Left renal cortex interstitium (tissue), 4 donors: ENCODE measurements around the gene DRC3. TPM values are rescaled to one million over a fixed set of nuclear protein-coding genes. Genes with fewer than 3 reads are reported as not detected.

Experiments used
- DNase-seq, 4 donors: peaks; one replicate each; pipeline ENCODE4 v3.0.0-alpha.2; 2013; ENCODE audit warnings: low read depth in 4 of 4, low spot score in 2 of 4, missing footprints in 1 of 4
- polyA plus RNA-seq, 4 donors: library from polyadenylated mRNA; unstranded; fragments of 120-200 nt; gene quantifications; one replicate each; pipeline ENCODE4 v1.2.1, GENCODE V29; 2013; ENCODE audit not compliant: insufficient read length in 4 of 4

DRC3 gene
- polyA plus RNA-seq, 4 donors, result 11.2 to 25.9 (median 16.3) TPM

DNA sequence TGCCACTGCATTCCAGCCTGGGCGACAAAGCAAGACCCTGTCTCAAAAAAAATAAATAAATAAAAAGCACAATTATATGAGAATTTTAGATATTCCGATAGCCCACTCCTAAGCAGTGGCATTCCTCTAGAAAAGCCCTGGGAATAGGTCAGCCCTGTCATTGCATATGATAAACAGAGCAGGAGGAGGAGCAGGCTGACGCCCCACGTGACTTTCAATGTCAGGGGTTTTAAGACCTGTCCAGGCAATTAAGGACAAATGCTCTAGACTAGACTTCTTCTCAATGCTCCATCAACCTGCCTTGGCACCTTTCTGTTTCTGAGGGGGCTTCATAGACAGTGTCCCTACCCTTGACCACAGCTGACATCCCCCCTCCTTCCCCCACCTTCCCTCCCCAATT, 8.0 kb upstream of the DRC3 start:
- no peak for DNase-seq

DNA sequence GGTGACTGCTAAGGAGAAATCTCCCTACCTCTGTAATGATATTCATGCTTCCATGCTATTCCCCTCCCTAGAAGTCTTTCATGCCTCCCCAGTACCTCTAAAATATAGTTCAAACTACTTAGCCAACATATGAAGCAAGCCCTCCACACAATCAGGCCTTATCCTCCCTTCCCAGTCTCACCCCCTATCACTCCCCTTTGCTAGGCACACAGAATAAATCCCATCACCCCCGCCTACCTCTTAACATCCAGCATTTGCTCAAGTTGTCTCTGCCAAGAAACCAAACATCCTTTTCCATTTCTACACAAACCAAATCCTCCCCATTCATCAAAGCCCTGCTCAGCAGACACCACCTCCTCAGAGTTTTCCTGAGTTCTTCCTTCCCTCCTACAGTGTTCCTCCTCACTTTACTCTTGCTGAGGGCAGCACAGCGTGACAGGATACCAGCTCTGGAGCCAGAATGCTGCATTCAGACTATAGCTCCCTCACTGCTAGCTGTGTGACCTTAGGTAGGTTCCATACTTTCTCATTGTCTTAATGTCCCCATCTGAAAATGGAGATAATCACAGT, 7.4 kb upstream of the DRC3 start:
- no peak for DNase-seq

DNA sequence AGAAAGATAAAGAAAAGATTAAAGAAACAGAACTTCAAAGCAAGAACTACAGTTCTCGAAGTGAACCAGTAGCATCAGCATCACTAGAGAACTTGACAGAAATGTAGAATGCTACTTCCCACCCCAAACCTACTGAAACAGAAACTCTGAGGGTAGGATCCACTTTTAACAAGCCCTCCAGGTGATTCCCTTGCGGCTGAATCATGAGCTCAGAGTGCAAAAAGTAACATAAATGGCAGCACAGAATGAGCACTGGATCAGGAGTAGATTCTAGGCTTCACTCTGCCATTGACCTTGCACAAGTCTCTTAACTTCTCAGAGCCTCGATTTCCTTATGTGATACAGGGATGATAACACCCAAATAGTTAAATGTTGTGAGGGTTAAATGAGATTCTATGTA, 6.3 kb upstream of the DRC3 start:
- DNase-seq, result no peak

DNA sequence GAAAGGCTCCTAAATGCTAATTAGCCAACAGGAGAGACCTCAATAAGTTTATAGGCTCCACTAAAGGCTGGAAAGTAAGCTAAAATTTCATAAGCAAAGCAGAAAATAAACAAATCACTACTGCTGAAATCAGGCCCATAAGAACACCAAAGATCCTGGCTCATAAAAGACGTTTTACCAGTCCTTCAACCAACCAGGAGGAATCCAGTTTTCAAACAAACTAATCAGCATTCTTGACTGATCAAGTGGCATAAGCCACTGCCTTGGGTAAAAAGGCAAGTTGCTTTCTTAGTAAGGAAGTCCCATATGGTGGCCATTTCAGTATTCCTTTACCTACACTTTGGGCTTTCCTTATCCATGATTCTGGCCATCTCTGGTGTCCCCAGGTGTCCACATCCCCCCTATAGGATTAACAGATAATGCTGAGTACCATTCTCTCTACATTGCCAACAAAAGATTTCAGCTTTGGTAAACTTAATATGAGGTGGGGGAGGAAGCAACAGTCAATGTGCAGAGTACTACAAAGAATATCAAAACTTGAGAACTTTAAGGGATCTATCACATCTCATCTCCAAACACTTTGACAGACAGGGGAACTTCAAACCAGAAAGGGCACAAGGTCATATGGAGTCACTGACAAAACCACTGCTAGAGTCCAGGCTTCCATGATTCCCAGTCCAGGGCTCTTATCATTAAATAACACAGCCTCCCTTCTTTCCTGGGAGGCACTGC, 1.8 kb upstream of the DRC3 start:
- no peak for DNase-seq

DNA sequence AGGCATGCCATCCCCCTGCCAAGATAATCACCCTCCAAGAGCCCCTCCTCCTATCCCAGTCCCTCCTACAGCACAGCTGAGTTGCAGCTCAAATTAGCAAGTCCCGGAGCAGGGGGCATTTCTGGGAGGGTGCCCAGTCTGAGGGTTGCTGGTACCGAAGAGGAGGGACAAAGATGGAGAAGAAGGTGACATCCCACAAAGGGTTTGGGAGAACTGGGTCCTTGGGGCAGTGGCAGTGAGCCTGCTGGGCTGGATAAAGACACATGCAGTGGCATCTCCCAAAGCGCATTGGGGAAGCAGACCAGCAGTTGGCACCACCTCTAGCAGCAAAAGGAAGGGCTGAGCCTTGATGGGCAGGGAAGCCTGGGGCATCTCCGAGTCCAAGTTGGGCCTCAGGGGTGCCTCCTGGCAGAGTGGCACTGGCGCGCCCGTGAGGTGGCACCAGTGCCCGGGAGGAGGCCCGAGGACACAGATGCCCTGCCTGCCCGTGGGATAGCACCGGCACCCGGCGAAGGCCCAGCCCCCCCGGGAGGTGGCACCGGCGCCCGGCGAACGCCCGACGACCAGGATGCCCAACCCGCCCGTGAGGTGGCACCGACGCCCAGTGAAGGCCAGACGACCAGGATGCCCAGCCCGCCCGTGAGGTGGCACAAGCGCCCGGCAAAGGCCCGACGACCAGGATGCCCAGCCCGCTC, 1.1 kb upstream of the DRC3 start:
- DNase-seq, result no peak

DNA sequence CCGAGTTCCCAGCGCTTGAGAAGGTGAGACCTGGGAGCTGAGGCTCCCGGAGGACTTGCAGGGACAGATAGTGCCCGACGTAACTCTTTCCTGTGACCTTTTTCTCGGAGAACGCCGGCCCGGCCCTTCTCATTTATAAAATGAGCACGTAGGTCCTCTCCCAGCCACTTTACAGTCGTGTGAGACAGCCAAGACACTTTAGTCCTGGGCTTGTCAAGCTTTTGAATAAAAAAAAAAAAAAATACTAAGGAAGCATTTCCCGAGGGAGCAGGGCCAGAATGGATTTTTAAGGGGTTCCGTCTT, 241 bp downstream of the DRC3 start:
- no peak for DNase-seq

DNA sequence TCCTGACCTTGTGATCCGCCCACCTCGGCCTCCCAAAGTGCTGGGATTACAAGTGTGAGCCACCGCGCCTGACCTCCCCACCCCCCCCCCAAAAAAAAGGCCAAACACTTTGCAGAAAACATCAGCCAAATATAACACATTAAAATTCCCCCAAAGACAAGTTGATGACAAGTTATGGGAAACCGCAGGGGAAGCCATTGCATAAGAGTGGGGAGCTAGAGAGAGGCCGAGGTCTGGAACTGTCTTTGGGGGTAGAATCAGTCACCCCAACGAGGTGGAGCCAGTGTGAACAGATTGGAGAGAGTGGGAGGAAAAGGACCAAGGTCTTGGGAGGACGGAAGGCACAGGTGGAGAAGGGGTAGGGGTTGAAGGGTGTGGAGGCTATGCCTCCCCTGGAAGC, 2.8 kb downstream of the DRC3 start:
- DNase-seq, result no peak

DNA sequence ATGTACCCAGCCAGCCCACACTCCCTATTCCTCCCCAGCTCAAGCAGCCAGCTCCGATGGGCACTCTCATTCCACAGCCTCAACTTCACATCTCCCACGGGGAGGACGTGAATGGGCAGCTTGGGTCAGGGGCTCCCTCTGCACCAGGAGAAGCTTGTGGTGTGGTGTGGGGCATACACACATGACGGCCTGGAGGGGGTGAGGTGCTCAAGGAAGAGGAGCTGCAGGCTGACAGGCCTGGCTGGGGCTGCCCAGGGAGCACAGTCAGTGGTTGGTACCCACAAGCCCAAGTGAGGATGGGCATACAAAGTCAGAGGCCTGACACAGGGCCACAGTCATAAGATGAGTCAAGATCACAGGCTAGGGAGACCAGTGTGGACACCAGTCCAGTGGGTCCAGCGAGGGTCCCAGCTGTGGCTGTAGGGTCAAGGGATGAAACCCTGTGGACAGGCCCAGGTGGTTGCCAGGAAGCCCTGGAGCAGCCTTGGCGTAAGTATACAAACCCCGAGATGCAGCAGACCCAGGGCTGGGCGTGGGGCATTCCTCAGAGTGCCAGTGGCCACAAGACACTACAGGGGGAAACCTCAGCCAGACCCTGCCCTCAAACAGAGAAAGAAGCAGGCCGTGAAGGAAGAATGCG, 4.4 kb downstream of the DRC3 start:
- no peak for DNase-seq

DNA sequence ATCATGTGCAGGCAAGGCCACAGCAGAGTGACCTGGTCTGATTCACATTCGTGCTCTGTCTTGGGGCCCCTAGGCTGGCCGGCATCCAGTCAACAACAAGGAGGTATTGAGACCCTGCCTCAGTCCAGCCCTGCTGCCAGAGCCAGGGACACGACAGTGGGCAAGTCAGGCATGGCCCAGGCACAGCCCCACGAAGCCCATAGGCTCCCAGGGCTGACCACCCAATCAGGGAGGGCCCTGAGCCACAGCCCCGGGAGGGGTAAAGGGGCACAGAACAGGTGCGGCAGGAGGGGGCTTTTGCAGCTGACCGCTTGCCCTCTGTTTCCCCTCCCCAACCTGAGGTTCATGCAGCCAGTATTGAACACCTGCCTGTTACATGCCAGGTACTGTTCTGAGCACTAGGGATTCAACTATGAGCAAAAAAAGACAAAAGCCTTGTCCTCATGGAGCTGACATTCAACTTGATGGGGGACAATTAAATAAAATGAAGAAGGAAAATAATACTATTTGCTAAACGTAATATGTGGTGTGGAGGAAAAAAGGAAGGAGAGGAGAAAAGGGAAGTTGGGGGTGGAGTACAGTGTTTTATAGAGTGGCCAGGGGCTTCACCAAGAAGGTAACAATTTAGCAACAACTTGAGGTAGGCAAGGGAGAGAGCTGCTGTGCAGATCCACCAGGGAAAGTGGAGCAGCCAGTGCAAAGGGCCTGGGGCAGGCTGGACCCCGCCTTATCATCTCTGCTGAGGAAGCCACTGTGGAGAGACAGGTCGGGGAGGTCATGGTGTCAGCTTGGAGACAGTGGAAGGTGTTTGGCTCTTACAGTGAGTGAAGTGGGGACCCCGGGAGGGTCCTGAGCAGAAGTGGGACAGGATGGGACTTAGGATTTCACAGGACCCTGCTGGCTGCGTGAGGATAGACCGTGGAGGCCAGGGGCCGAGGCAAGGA, 6.1 kb downstream of the DRC3 start:
- no peak for DNase-seq

DNA sequence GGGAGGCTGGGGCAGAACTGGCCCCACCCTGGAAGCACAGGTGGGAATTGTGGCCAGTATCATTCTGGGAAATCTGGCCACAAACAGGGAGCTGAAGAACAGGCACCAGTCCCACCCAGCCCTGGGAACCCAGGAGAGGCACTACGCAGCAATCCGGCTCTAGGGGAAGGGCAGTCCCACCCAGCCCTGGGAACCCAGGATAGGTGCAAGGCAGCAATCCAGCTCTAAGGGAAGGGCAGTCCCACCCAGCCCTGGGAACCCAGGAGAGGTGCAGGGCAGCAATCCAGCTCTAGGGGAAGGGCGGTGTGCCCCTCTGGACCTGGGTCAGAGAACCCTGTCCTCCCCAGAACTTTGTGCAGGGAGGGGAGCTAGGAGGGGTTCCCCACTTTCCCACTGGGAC, 7.1 kb downstream of the DRC3 start:
- DNase-seq, result no peak

DNA sequence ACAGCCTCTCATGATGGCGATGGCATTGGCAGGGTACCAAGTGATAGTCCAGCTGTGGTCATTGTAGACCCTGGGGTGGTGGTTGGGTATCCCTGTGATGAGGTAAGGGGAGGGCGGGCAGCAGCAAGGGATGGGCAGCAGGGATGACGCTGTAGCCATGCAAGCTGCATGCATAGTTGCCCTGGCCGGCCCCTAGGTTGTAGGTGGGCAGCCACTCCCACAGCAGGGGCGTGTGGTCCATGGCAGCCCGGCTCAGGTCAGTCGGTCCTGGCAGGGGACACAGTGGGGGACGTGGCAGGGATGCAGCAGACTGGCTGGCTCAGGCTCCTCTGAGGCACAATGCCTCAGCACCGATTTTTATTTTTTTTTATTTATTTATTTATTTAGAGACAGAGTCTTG, 8.7 kb downstream of the DRC3 start:
- DNase-seq, result no peak

DNA sequence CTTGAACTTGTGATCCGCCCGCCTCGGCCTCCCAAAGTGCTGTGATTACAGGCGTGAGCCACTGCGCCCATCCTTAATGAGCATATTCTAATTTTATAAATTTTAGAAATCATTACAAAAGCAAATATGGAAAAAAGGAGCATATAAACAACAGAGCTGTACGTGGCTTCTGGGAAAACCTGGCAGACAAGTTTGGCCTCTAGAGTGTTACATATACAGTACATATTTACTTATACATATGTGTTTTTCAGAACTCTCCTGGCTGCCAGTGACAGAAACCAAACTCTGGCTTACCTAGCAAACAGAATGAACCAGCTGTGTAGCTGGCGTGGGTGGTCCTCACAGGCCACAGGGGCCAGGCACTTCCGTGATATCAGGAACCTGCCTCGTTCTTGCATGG, 10.1 kb downstream of the DRC3 start:
- DNase-seq, result no peak

DNA sequence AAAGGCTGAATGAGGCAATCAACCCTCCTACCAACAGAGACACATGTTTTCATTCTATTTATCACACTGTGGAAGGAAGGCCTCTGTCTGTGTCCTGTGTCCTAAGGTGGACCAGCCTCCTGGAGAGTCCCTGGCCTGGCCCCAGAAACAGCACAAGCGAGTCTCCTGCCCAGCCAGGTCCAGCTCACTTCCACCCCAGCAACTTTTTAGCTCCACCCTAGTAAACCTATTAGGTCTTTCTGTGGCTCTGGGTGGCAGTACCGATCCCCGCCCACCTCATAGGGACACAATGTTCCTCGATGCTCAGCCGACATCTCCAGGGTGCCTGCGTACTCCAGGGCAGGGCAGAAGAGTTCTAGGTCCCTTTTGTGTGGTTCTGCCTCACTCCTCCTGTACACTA, 10.7 kb downstream of the DRC3 start:
- no peak for DNase-seq

DNA sequence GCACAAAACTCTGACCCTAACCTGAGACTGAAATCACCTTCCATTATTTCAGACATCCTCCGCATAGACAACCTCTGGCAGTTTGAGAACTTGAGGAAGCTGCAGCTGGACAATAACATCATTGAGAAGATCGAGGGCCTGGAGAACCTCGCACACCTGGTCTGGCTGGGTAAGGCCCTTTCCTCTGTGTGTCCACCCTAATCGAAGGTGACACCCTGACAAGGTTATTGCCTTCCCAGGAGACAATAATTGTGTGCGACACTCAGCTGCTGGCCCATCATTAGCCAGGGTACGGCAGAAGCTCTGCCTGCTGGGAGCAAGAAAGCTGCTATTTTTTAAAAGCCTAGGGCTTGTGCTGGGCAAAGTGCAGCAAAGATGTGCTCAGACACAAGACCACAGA, 11.1 kb downstream of the DRC3 start:
- no peak for DNase-seq

DNA sequence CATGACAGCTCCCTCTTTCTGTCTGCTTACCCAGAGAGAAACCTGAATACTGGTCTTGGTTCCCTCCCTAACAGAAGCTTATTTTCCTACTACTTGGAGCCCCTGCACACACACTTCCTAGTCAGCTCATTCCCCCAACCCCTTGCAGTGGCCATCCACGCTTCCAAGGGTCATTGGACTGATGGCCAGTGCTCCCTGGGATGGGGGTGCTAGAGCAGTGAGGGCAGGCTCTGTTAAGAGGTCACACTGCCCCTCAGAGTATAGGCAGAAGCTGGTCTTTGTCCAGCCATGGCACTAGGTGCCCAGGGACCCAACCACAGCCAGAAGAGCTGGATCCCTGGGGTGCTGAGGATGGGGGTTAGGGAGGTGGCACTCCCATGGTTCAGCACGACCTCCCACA, 12.5 kb downstream of the DRC3 start:
- DNase-seq, result no peak

DNA sequence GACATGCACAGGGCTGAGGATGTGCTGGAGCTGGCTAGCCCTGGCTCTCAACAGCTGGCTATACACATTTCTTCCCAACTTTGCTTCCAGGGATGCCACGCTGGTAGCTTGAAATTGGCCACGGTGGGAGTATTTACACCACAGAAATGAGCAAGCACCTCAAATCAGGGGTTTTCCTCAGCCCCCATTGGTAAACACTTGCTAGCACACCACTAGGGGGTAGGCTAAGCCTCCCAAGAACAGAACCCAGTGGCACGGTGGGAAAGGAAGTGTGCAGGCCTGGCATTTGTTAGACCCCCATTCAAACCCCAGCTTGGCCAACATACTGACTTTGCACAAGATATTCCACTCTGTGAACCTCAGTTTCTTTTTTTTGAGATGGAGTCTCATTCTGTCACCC, 12.9 kb downstream of the DRC3 start:
- DNase-seq, result no peak

DNA sequence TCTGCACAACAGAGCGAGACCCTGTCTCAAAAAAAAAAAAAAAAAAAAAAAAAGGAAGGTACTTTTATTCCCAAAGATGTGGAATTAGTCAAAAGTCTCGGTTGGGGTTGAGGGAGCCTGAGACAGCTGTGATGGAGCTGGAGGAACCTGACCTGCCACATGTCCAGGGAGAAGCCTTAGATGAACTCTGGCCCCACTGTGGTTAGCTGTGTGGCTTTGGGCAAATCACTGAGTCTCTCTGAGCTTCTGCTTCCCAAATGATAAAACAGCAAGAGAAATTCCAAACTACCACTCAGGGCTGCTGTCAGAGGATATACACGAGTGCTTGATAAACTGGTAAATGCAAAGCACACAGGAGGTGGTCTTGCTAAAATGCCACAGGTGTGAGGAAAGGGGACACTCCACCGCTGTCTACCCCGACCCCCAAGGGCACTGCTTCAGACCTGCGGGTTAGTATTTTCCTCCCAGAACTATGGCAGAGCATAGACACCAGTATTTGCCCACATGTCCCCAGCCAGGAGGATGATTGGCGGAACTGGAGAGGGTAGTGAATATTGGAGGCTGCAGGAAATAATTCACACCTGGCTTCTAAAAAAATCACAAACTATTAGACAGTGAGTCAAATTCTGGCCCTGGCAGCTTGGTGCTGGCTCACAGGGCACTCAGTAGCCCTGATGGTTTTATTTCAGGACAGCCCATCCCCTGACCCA, 14.7 kb downstream of the DRC3 start:
- DNase-seq, result no peak

DNA sequence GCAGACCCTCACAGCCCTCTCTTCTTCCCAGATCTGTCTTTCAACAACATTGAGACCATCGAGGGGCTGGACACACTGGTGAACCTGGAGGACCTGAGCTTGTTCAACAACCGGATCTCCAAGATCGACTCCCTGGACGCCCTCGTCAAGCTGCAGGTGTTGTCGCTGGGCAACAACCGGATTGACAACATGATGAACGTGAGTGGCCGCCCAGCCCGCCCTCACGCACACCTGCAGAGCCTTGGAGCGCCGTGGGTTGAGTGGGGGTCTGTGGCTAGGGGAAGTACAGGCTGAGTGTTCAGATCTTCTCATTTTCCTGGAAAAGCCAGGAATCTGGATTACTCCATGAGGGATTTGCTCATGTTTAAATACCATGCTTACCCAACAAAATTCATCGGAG, 15.2 kb downstream of the DRC3 start:
- no peak for DNase-seq

DNA sequence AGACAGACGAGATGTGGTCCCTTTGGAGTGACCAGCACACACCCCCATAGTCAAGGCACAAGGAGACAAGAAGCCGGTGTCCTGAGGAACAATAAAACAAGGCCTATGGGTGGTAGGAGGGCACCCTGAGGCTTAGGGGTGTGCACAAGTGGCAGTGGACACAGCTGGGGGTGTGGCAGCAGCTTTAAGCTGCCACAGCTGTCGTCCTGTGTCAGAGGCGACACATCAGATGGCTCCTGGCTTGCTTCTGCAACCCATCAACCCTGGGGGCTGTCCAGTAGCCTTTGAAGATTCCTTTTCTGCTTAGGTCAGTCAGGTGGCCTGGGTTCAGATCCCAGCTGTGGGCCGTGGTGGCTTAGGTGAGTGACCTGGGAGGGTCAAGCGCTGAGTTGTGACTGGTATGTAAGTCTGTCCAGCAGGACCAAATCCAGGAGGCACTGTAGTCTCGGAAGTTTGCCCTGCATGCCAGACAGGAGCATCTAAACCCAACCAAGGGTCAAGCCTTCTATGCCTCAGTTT, 15.8 kb downstream of the DRC3 start:
- DNase-seq, result no peak

DNA sequence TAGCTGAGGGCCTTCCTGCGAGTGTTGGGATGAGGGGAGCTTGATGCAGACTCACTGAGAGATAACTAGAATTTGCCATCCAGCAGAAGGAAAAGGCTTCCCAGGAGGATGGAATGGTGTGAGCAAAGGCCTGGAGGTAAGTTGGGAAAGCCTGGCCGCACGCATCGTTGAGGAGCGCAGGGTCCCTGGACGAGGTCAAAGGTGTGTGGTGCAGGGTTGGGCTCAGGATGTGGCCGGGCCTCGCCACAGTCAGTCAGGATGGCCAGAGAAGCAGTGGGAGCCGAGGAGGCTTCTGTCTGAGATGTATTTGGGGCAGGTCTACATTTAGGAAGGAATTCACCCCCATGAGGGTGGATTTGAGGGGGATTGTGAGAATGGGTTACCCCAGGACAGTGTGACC, 16.4 kb downstream of the DRC3 start:
- no peak for DNase-seq
